GM10266 (cell line): ENCODE results near the gene TMEM220.

ENCODE experiments used
- DNase-seq: peaks from one replicate; pipeline ENCODE4 v3.0.0; 2012; ENCODE audit errors: extremely low spot score
- CTCF ChIP-seq: IDR thresholded peaks from 2 replicates; pipeline ENCODE4 v1.5.1; 2012; ENCODE audit warnings: mild to moderate bottlenecking, low read depth; ENCODE audit not compliant: control insufficient read depth, insufficient read depth; ENCODE audit errors: missing control alignments

Gene TMEM220

GRCh38 chr17:10729334-10730193 lies at the start of gene TMEM220:
TMEM220 (minus strand) TSS chr17:10730023; CDS start chr17:10729851, 172 bp downstream.
- TF ChIP-seq CTCF = no peak

GRCh38 chr17:10779609-10780008 lies 49.8 kb upstream of the TMEM220 start:
- no peak for DNase-seq
- TF ChIP-seq CTCF = no peak

More at GRCh38 chr17:10729334-10730193, at the start of gene TMEM220:
- peak; percentile 61 for DNase-seq

GRCh38 chr17:10777890-10778289 lies 48.1 kb upstream of the TMEM220 start:
- TF ChIP-seq CTCF = no peak

GRCh38 chr17:10777131-10777807 lies 47.4 kb upstream of the TMEM220 start:
- TF ChIP-seq CTCF = no peak
- DNase-seq = no peak

More at GRCh38 chr17:10777890-10778289, 48.1 kb upstream of the TMEM220 start:
- DNase-seq = no peak

GRCh38 chr17:10776381-10776780 lies 46.6 kb upstream of the TMEM220 start:
- TF ChIP-seq CTCF = no peak
- no peak for DNase-seq

- no peak for TF ChIP-seq CTCF
- no peak for DNase-seq
Measured at GRCh38 chr17:10775740-10776356, 46.0 kb upstream of the TMEM220 start.

- no peak for TF ChIP-seq CTCF
- DNase-seq = no peak
Measured at GRCh38 chr17:10775058-10775457, 45.2 kb upstream of the TMEM220 start.
